Dedifferentiated amniotic fluid mesenchymal stem cell (primary cell): Measurements from ENCODE around the gene ELOVL2.
"Not testable (repeated sequence)": the region's sequence is repeated elsewhere in the genome, so short reads cannot be mapped to it uniquely, and the experiment has no call there.

Experiments used
- DNase-seq: peaks from one replicate; pipeline ENCODE4 v3.0.0-alpha.2; 2016; ENCODE audit errors: extremely low spot score

ELOVL2 gene

GRCh38 chr6:11023032-11023431 lies 21.1 kb downstream of the ELOVL2 start:
- DNase-seq: no peak

- DNase-seq: no peak
Observed at GRCh38 chr6:11021714-11022113, 22.4 kb downstream of the ELOVL2 start.

GRCh38 chr6:11021003-11021402 lies 23.1 kb downstream of the ELOVL2 start:
- DNase-seq: no peak

GRCh38 chr6:11018225-11018624 lies 25.9 kb downstream of the ELOVL2 start:
- no peak for DNase-seq

- no peak for DNase-seq
Observed at GRCh38 chr6:11017090-11017489, 27.0 kb downstream of the ELOVL2 start.

GRCh38 chr6:11016452-11016851 lies 27.7 kb downstream of the ELOVL2 start:
- no peak for DNase-seq

- no peak for DNase-seq
Observed at GRCh38 chr6:11015102-11015501, 29.0 kb downstream of the ELOVL2 start.

- no peak for DNase-seq
Observed at GRCh38 chr6:11013721-11014070, 30.4 kb downstream of the ELOVL2 start.

- DNase-seq: no peak
Observed at GRCh38 chr6:11012976-11013720, 31.0 kb downstream of the ELOVL2 start.

GRCh38 chr6:11012295-11012754 lies 31.8 kb downstream of the ELOVL2 start:
- no peak for DNase-seq

GRCh38 chr6:11011787-11012234 lies 32.3 kb downstream of the ELOVL2 start:
- DNase-seq: no peak

GRCh38 chr6:11009353-11009752 lies 34.8 kb downstream of the ELOVL2 start:
- DNase-seq: no peak

- peak; percentile 27 for DNase-seq
Observed at GRCh38 chr6:11008821-11009220, 35.3 kb downstream of the ELOVL2 start.

GRCh38 chr6:11007715-11008608 lies 36.1 kb downstream of the ELOVL2 start:
- DNase-seq: no peak

GRCh38 chr6:11006061-11006460 lies 38.0 kb downstream of the ELOVL2 start:
- no peak for DNase-seq

GRCh38 chr6:11003297-11003696 lies 40.8 kb downstream of the ELOVL2 start:
- DNase-seq: not testable (repeated sequence)

- DNase-seq: no peak
Observed at GRCh38 chr6:11002176-11002575, 41.9 kb downstream of the ELOVL2 start.

GRCh38 chr6:10999994-11000393 lies 44.1 kb downstream of the ELOVL2 start:
- DNase-seq: peak; percentile 35

- DNase-seq: no peak
Observed at GRCh38 chr6:10995114-10995707, 48.9 kb downstream of the ELOVL2 start.

- DNase-seq: no peak
Observed at GRCh38 chr6:10993896-10994295, 50.2 kb downstream of the ELOVL2 start.

- no peak for DNase-seq
Observed at GRCh38 chr6:10991115-10991514, 53.0 kb downstream of the ELOVL2 start.

GRCh38 chr6:10989587-10989986 lies 54.5 kb downstream of the ELOVL2 start:
- DNase-seq: no peak
